Adrenal gland (tissue), 5 donors: Measurements from ENCODE around the gene ZNF180.

Experiments
- POLR2A ChIP-seq, 2 donors: fragments of 450-650 bp; IDR thresholded peaks; one replicate each; pipeline ENCODE4 v1.6.1; 2017; ENCODE audit warnings: antibody characterized with exemption in 2 of 2, mild to moderate bottlenecking in 2 of 2, moderate library complexity in 1 of 2
- TF ChIP-seq, protein P1 (sequence below), 6 experiments: fragments of 450-650 bp in 4 of 6; fragments of 200-600 bp in 2 of 6; sonication (generic) in 1 of 6; IDR thresholded peaks; 1 replicate in 5 of 6; 2 replicates in 1 of 6; pipeline versions ENCODE4 v1.5.1 to v1.8.0; 2016 to 2021; ENCODE audit warnings: antibody characterized with exemption in 6 of 6, mild to moderate bottlenecking in 2 of 6, moderate library complexity in 1 of 6
- donor health status: DM: no; HTN: no; CAD: no.

DNA sequence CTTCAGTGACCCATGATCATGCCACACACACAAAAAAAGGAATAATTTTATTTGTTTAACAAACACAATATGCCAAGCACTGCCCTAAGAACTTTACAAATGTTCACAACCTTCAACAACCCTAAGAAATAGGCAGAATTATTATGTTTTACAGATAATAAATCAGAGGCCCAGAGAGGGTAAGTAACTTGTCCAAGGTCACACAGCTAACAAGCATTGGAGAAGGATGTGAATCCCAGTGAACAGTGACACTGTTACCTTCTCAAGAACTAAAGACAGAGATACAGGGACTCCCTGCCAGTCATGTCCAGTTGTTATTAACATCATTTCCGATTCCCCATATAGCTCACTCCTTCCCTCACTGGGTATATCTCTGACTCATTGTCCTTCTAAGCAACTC is 15.6 kb upstream of the ZNF180 start:
- TF ChIP-seq POLR2A (IDR thresholded peaks at IDR 0.05): no peak
- TF ChIP-seq, protein P1, sequence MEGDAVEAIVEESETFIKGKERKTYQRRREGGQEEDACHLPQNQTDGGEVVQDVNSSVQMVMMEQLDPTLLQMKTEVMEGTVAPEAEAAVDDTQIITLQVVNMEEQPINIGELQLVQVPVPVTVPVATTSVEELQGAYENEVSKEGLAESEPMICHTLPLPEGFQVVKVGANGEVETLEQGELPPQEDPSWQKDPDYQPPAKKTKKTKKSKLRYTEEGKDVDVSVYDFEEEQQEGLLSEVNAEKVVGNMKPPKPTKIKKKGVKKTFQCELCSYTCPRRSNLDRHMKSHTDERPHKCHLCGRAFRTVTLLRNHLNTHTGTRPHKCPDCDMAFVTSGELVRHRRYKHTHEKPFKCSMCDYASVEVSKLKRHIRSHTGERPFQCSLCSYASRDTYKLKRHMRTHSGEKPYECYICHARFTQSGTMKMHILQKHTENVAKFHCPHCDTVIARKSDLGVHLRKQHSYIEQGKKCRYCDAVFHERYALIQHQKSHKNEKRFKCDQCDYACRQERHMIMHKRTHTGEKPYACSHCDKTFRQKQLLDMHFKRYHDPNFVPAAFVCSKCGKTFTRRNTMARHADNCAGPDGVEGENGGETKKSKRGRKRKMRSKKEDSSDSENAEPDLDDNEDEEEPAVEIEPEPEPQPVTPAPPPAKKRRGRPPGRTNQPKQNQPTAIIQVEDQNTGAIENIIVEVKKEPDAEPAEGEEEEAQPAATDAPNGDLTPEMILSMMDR (IDR thresholded peaks at IDR 0.05): no peak
